Omental fat pad (tissue), 4 donors: Measurements from ENCODE around the gene GGT1. TPM values are rescaled to one million over a fixed set of nuclear protein-coding genes. Genes with fewer than 3 reads are reported as not detected.

Source experiments
- ATAC-seq: fragments of 150-250 bp; one replicate; pipeline ENCODE4 v1.9.1; 2016; ENCODE audit warnings: mild to moderate bottlenecking, moderate library complexity; ENCODE audit not compliant: low FRiP score
- DNase-seq: peaks from one replicate; pipeline ENCODE4 v3.0.0-alpha.2; 2019; ENCODE audit warnings: low spot score
- CTCF ChIP-seq, 3 donors: fragments of 450-650 bp; IDR thresholded peaks; one replicate each; pipeline ENCODE4 v1.5.1; 2016 to 2017; ENCODE audit warnings: antibody characterized with exemption in 3 of 3, mild to moderate bottlenecking in 3 of 3, moderate library complexity in 2 of 3
- total RNA-seq, 4 donors: library from RNA; depleted of rRNA; stranded (reverse); fragments of >200 nt; gene quantifications; one replicate each; pipeline ENCODE4 v1.1.0, GENCODE V29; 2016

Gene GGT1
- total RNA-seq, 4 donors from 2014 or later = 1.1 to 5.5 (median 4.5) TPM

- DNase-seq (no peak), ATAC-seq (peak; percentile 55)
Measured at GRCh38 chr22:24564376-24565058, 38.5 kb upstream of the GGT1 start.

GRCh38 chr22:24565077-24565476 lies 37.9 kb upstream of the GGT1 start:
- no peak for DNase-seq
- TF ChIP-seq CTCF (IDR thresholded peaks at IDR 0.05) = no peak
- ATAC-seq = no peak

More at GRCh38 chr22:24564376-24565058, 38.5 kb upstream of the GGT1 start:
- TF ChIP-seq CTCF (IDR thresholded peaks at IDR 0.05) = no peak

DNA sequence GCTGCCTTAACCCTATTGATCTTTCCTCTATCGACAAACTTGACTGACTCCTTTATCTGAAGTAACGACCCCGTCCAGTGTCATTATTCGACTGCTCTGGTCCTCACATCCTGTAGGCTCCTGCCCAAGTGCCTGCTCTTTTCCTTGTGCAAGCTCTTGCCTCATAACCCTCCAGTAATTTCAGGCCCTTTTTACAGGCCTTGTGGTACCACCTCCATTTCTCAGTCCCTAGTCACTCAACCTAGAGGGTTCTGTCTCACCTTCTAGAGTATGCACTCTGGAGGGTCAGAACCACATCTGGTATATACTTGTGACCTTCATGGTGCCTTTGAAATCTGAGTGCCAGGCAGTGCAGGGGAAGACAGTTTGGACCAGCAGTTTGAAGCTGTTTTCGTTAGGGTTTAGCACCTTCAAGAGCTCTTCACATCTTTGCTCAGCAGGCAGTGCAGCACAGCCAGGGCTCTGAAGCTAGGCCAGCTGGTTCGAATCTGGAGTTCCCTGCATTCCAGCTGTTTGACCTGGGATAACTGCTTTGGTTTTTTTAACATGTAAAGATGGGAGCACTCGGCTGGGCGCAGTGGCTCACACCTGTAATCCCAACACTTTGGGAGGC lies 36.0 kb upstream of the GGT1 start:
- DNase-seq (no peak), ATAC-seq (no peak)
- no peak for TF ChIP-seq CTCF (IDR thresholded peaks at IDR 0.05)

GRCh38 chr22:24567668-24568067 lies 35.3 kb upstream of the GGT1 start:
- DNase-seq = no peak

DNA sequence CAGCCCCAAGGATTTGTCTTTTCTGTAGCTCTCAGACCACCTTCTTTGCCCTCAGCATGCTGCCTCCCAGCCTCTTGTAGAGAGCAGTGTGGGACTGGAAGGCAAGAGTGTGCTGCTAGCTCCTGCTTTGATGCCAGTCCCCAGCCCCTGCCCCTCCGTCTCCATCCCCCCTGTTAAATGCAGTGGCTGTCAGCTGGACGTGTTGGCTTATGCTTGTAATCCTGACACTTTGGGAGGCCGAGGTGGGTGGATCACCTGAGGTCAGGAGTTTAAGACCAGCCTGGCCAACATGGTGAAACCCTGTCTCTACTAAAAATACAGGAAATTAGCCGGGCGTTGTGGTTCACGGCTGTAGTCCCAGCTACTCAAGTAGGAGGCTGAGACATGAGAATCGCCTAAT lies 31.7 kb upstream of the GGT1 start:
- DNase-seq (no peak), ATAC-seq (no peak)
- no peak for TF ChIP-seq CTCF (IDR thresholded peaks at IDR 0.05)

More at GRCh38 chr22:24567668-24568067, 35.3 kb upstream of the GGT1 start:
- TF ChIP-seq CTCF (IDR thresholded peaks at IDR 0.05) = no peak
- ATAC-seq = no peak

- ATAC-seq (no peak), DNase-seq (no peak)
- TF ChIP-seq CTCF (IDR thresholded peaks at IDR 0.05) = no peak
Measured at GRCh38 chr22:24576778-24577177, 26.2 kb upstream of the GGT1 start.
